GM13977 (cell line): Measurements from ENCODE around the gene SAMD9L.

Experiments used
- DNase-seq: peaks from one replicate; pipeline ENCODE4 v3.0.0; 2012; ENCODE audit warnings: low spot score
- in situ Hi-C: fragments of 300-500 bp; cut with MboI; formaldehyde crosslinking; loops from one replicate; pipeline ENCODE4 v1.12.0; 2022; ENCODE audit warnings: low sequenced_read_pairs, low pct_unique_long_range_greater_than_20kb, mixed read lengths, inconsistent platforms; ENCODE audit not compliant: unreplicated experiment
- TF ChIP-seq, protein P1 (sequence below): IDR thresholded peaks from 2 replicates; pipeline ENCODE4 v1.5.1; 2012; ENCODE audit warnings: mild to moderate bottlenecking, control low read depth; ENCODE audit not compliant: insufficient read depth; ENCODE audit errors: extremely low read depth, missing control alignments

SAMD9L gene

GRCh38 chr7:93148144-93148543 is at the start of gene SAMD9L:
TSS of gene SAMD9L (minus strand) at chr7:93148385. CDS start at chr7:93135971, 12,414 bp downstream.
- DNase-seq: peak; percentile 26
- TF ChIP-seq, protein P1, sequence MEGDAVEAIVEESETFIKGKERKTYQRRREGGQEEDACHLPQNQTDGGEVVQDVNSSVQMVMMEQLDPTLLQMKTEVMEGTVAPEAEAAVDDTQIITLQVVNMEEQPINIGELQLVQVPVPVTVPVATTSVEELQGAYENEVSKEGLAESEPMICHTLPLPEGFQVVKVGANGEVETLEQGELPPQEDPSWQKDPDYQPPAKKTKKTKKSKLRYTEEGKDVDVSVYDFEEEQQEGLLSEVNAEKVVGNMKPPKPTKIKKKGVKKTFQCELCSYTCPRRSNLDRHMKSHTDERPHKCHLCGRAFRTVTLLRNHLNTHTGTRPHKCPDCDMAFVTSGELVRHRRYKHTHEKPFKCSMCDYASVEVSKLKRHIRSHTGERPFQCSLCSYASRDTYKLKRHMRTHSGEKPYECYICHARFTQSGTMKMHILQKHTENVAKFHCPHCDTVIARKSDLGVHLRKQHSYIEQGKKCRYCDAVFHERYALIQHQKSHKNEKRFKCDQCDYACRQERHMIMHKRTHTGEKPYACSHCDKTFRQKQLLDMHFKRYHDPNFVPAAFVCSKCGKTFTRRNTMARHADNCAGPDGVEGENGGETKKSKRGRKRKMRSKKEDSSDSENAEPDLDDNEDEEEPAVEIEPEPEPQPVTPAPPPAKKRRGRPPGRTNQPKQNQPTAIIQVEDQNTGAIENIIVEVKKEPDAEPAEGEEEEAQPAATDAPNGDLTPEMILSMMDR: no peak
- in situ Hi-C loops: no loop called here

GRCh38 chr7:93196336-93196735 is 48.2 kb upstream of the SAMD9L start:
- in situ Hi-C loops: no loop called here
- DNase-seq: no peak
- TF ChIP-seq, protein P1: no peak

GRCh38 chr7:93194386-93194785 is 46.2 kb upstream of the SAMD9L start:
- no peak for DNase-seq
- TF ChIP-seq, protein P1: no peak
- in situ Hi-C loops: no loop called here

- DNase-seq: no peak
- TF ChIP-seq, protein P1: no peak
- in situ Hi-C loops: no loop called here
These were observed 40.9 kb upstream of the SAMD9L start for GRCh38 chr7:93188870-93189634.

DNA sequence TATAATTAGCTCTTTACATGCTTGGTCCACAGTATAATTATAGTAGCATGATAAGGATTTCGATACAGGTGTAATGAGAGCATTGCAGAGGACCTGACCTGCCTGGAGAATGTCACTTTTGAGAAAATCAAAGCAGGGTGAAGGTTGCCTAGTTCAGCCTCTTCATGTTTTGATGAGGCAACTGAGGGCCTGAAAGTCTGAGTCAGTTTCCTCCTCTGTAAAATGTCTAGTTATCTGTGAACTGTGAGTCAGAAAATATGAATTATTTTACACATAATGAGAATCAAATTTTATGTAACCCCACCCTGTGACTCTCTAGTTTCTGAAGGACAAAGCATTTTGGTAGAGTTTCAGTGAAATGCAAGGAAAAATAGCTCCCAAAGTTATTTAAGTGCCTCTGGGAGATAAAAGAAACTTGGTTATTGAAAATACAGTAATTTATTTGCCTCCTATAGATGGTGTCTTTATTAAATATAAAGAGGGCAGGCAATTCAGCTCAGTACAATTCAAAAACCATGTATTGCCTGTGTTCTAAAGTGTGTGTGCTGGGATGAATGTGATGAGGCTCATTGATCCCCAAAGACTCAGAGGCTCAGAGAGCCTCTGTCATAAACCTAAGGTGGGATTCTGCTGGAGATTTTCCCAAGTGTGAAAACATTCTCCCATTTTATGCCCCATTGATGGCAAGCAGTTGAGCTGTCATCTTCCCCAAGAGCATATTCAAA is 37.3 kb upstream of the SAMD9L start:
- TF ChIP-seq, protein P1: no peak
- DNase-seq: no peak
- in situ Hi-C loops: no loop called here

DNA sequence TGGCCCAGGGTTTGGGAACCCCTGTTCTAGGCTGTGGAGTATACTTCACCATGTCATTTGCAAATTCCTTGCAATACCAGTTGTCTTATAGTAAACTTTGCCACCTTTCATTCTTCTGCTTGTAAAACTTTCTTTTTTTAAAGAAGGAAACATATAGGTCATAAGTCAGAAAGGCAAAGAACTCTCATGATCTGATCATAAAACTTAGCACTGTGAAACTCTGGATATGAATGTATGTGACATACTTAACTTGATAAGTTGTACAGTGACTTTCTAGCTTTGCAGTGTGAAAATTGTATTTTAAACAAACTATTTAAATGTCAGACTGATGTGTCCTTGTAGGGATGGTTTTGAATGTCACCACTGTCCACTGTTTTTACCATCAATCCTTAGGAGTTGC is 31.0 kb upstream of the SAMD9L start:
- DNase-seq: no peak
- TF ChIP-seq, protein P1: no peak
- in situ Hi-C loops: no loop called here
